ENCODE results near the gene HOGA1.

- TF ChIP-seq CTCF (conservative IDR thresholded peaks at IDR 0.05; ENCODE audit: low read depth, low read length) (no peak), EZH2 (IDR thresholded peaks at IDR 0.05; ENCODE audit: borderline replicate concordance, low read depth, low read length, poor library complexity, severe bottlenecking) (no peak)
Observed at GRCh38 chr10:97590082-97590747, 6.0 kb downstream of the HOGA1 start.

All from A673 (cell line).